B cell (primary cell): ENCODE data around the gene CDC25B.

Source experiments
- CTCF ChIP-seq: fragments of 200-600 bp; IDR thresholded peaks from one replicate; pipeline ENCODE4 v1.8.0; 2022; ENCODE audit warnings: antibody characterized with exemption, mild to moderate bottlenecking
- EZH2 ChIP-seq: IDR thresholded peaks from 2 replicates; pipeline ENCODE4 v1.6.1; 2012; ENCODE audit warnings: borderline replicate concordance, low read depth, mild to moderate bottlenecking, moderate library complexity, low read length; ENCODE audit not compliant: insufficient read depth, poor library complexity, severe bottlenecking

- TF ChIP-seq CTCF (no peak), EZH2 (no peak)
Observed at GRCh38 chr20:3783511-3784195, 12.5 kb upstream of the CDC25B start.
